NCI-H1417 (cell line): Measurements from ENCODE around the gene F9.
"Not testable (repeated sequence)": the region's sequence is repeated elsewhere in the genome, so short reads cannot be mapped to it uniquely, and the experiment has no call there.

Source experiments
- DNase-seq, 3 experiments: peaks; one replicate each; lab custom pipeline; 2025; lab: John Stamatoyannopoulos, UW

Gene F9

GRCh38 chrX:139530550-139530949, at the start of gene F9:
Gene F9 (plus strand): TSS chrX:139530739. CDS start chrX:139530765, 26 bp downstream.
- no peak for DNase-seq

DNA sequence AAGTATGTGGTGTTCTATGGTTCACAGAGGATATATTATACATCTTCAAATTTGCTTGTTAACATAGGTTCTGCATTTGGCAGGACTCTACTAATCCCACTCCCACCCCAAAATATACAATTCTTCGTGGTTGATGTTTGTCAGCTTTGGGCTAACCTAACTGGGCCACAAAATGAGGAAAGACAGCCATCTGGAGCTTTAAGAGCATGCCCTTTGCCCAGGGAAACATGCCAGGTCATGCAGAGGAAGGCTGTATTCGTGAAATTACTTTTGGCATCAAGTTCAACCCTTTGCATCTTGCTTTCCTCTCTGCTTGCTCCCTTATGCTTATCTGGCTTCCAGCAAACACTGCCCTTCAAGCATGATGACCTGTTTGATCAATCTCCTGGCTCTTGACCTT, 46.8 kb upstream of the F9 start:
- DNase-seq, result no peak

GRCh38 chrX:139484591-139484990, 45.9 kb upstream of the F9 start:
- no peak for DNase-seq

DNA sequence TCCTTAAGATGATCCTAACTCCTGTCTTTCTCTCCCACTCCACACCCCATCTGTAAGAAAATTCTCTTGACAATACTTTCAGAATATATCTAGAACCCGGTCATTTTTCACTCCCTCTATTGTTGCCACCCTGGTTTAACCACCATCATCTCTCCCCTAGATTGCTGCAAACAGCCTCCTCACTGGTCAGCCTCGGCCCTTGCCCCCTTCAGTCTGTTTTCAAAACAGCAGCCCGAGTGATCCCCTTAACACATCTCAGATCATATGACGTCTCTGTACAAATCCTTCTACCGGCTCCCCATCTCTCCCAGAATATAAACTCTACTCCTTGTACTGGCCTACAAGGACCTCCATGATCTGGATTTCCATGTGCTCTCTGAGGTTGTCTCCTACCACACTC, 35.2 kb upstream of the F9 start:
- no peak for DNase-seq

- no peak for DNase-seq
These were observed 24.2 kb upstream of the F9 start for GRCh38 chrX:139506333-139506732.

GRCh38 chrX:139508099-139508498, 22.4 kb upstream of the F9 start:
- no peak for DNase-seq

- DNase-seq, result no peak
These were observed 12.1 kb upstream of the F9 start for GRCh38 chrX:139518475-139518874.

- not testable (repeated sequence) for DNase-seq
These were observed 1.7 kb upstream of the F9 start for GRCh38 chrX:139528829-139529228.

- DNase-seq, result no peak
These were observed 2.3 kb downstream of the F9 start for GRCh38 chrX:139532834-139533233.

- no peak for DNase-seq
These were observed 2.9 kb downstream of the F9 start for GRCh38 chrX:139533444-139533843.

- no peak for DNase-seq
These were observed 8.6 kb downstream of the F9 start for GRCh38 chrX:139538907-139539790.

DNA sequence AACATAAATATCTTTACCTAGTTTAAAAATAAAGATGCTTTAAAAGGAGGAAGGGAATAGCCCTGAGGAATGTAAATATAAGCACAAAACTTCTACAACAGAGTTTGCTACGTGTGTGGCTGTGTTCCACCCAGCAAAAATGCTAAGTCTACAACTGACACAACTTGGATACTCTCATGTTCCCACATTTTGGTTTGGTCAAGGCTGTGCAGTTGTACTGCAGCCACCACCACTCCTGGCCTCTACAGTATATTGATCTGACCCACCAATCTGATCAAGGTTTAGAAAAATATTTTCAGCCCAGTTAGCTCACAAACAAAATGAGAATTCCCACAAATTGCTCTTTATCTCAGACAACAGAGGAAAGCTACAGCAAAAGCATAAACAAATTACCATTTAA, 12.1 kb downstream of the F9 start:
- no peak for DNase-seq

GRCh38 chrX:139543920-139544319, 13.4 kb downstream of the F9 start:
- no peak for DNase-seq

DNA sequence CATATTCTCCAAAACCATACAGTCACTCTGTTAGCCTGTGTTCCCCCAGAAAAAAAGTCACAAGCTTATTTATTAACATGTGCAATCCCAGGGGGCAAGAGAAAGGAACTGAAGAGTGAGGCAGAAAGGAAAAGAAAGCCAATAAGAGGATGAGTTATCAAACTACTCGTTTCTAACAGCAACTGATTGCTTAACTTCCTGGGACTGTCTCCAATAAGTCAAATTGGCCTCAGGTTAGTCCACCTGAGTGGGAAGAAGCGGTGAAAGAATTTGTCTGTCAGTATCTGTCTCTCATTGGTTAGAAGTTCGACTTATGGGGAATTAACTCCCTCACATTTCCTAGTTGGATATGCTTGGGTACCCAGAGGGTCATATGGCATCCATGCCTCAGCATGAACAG, 14.1 kb downstream of the F9 start:
- DNase-seq, result no peak

- DNase-seq, result no peak
These were observed 23.8 kb downstream of the F9 start for GRCh38 chrX:139554376-139554775.

DNA sequence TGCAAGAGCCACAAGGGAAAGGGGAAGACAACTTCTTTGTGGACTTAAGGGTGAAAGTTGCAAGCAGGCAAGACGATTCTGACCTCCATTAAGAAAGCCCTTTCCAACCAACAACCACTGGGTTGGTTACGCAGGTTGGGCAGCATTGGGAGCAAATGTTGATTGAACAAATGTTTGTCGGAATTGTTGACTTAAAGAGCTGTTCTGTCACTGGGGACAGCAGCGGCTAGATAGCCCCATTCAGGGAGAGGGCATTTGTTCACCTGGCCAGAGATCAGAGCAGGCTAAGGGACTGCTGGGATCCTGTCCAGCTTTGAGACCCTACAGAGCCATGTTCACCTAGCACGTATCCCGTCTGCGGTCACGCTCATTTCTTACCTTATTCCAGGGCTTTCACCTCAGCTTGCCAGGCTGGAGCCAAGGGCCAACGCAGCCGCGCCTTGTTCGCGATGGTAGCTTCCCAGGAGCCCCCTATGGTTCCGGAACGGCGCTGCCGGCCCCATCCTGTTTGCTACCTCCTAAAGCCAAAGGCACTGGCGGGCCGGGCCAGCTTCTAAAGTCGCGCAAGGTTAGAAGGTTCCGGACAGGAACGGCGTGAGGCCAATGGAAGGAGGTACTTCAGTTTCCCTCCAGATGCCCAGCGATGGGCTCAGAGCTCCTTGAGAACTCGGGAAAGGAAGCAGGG, 24.6 kb downstream of the F9 start:
- DNase-seq, result no peak

- peak in 2 of 3 experiments; percentile 7 to 60 for DNase-seq
These were observed 29.0 kb downstream of the F9 start for GRCh38 chrX:139559383-139560042.

GRCh38 chrX:139560221-139560620, 29.7 kb downstream of the F9 start:
- no peak for DNase-seq

DNA sequence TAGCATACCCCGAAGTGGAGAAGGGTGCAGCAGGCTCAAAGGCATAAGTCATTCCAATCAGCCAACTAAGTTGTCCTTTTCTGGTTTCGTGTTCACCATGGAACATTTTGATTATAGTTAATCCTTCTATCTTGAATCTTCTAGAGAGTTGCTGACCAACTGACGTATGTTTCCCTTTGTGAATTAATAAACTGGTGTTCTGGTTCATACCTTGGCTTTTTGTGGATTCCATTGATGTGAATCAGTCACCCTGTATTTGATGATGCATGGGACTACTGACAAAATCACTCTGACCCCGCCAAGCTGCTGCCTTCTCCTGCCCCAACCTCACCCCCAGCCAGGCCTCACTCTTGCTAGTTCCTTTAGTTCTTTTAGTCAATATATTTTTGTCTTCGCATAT, 32.7 kb downstream of the F9 start:
- no peak for DNase-seq

- no peak for DNase-seq
These were observed 36.4 kb downstream of the F9 start for GRCh38 chrX:139566981-139567380.

- no peak for DNase-seq
These were observed 50.5 kb downstream of the F9 start for GRCh38 chrX:139581068-139581467.

DNA sequence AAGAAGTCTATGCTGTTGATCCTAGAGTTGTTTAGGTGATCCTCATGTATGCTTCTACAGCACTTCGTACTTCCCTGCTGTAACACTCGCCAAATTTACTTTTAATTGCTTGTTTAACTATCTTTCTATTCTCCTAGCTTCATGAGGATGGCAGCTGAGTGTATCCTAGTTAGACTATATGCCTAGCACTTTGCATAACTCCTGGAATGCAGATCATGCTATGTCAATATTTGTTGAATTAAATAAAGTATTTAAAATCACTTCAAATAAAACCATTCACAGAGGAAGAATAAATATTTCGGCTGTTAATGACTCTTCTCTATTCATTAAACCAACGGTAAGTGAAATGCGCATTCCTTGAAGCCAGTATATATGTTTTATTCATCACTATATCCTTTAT, 55.1 kb downstream of the F9 start:
- DNase-seq, result no peak

DNA sequence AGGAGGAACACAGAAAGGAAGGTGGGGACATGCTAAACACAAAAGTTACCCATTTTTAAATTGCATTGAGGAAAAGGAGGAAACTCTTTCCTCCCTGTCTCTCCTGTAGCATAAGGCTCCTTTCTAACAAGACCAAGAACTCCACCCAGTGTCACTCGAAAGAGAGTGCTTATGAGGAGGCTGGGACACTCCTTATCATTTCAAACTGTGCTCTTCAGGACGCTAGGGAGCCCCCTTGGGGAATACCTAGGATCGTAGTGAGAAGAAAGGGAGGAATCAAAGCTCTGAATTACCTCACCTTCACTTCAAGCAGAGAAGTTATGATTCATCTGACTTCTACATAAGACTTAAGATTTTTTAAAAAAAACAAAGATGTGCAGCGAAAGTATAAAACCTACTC, 65.5 kb downstream of the F9 start:
- no peak for DNase-seq
